ENCODE results near the gene BCAS3. TPM values are rescaled to one million over a fixed set of nuclear protein-coding genes. Genes with fewer than 3 reads are reported as not detected.

BCAS3 gene
- polyA plus RNA-seq, 3 donors = 10.3 to 19.1 (median 14.7) TPM

GRCh38 chr17:61368049-61368831 is 690.6 kb downstream of the BCAS3 start:
- H3K4me3 Mint-ChIP-seq = no peak overlapping the region
- H3K36me3 Mint-ChIP-seq = peaks cover 0 to 2% of the 10 kb centered on the region in 2 donors
- Histone ChIP-seq H3K4me3 (replicated peaks in 1 of 3; ENCODE audit: low read depth in 2 of 3, low read length in 3 of 3) (no peak overlapping the region), H3K27ac (ENCODE audit: low read depth in 1 of 2, low read length in 2 of 2) (no peak overlapping the region), H3K4me2 (replicated peaks; ENCODE audit: extremely low read depth, low read length, poor library complexity, severe bottlenecking) (no peak overlapping the region), H3K9me3 (replicated peaks in 1 of 2; ENCODE audit: control insufficient read depth in 1 of 2, insufficient read depth in 1 of 2, low read length in 2 of 2) (no peaks in the 10 kb centered on the region), H3K36me3 (replicated peaks in 1 of 2; ENCODE audit: control insufficient read depth in 1 of 2, insufficient read depth in 2 of 2, low read length in 2 of 2) (no peaks in the 10 kb centered on the region), H4K20me1 (ENCODE audit: insufficient read depth, low read length) (no peaks in the 10 kb centered on the region), H3K27me3 (ENCODE audit: control insufficient read depth in 2 of 2, insufficient read depth in 2 of 2, low read length in 2 of 2) (no peaks in the 10 kb centered on the region), H2AFZ (ENCODE audit: insufficient read depth, low read depth, low read length, poor library complexity, severe bottlenecking) (no peak overlapping the region), H3K9ac (ENCODE audit: insufficient read depth, low read length, poor library complexity, severe bottlenecking) (no peak overlapping the region), H3K79me2 (ENCODE audit: insufficient read depth, low read length) (no peaks in the 10 kb centered on the region), H3K4me1 (ENCODE audit: control insufficient read depth in 1 of 2, insufficient read depth in 2 of 2, low read length in 2 of 2) (peaks cover under 1 to 3% of the 10 kb centered on the region in 2 donors)
- no peak for DNase-seq
- intact Hi-C loops (cut with micrococcal nuclease) = no loop called here
- 98% methylated on average over 27 of the region's 27 CpGs for WGBS (ENCODE audit: insufficient coverage)
- TF ChIP-seq, protein P1, sequence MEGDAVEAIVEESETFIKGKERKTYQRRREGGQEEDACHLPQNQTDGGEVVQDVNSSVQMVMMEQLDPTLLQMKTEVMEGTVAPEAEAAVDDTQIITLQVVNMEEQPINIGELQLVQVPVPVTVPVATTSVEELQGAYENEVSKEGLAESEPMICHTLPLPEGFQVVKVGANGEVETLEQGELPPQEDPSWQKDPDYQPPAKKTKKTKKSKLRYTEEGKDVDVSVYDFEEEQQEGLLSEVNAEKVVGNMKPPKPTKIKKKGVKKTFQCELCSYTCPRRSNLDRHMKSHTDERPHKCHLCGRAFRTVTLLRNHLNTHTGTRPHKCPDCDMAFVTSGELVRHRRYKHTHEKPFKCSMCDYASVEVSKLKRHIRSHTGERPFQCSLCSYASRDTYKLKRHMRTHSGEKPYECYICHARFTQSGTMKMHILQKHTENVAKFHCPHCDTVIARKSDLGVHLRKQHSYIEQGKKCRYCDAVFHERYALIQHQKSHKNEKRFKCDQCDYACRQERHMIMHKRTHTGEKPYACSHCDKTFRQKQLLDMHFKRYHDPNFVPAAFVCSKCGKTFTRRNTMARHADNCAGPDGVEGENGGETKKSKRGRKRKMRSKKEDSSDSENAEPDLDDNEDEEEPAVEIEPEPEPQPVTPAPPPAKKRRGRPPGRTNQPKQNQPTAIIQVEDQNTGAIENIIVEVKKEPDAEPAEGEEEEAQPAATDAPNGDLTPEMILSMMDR (IDR thresholded peaks at IDR 0.05) = no peak
- H3K4me1 Mint-ChIP-seq = peaks cover 1% of the 10 kb centered on the region
- H3K27me3 Mint-ChIP-seq (ENCODE audit: low read depth in 3 of 3) = peaks cover 1 to 5% (median 3%) of the 10 kb centered on the region in 3 donors
- no peaks in the 10 kb centered on the region for H3K9me3 Mint-ChIP-seq
- H3K27ac Mint-ChIP-seq = no peak overlapping the region

GRCh38 chr17:61368832-61369450 is 691.3 kb downstream of the BCAS3 start:
- 99% methylated on average over 5 of the region's 7 CpGs for WGBS (ENCODE audit: insufficient coverage)
- peak overlapping the region in 1 of 7 donors; percentile 5 for H3K27ac Mint-ChIP-seq
- H3K4me2 ChIP-seq (replicated peaks; ENCODE audit: extremely low read depth, low read length, poor library complexity, severe bottlenecking) = no peak overlapping the region
- TF ChIP-seq, protein P1 (IDR thresholded peaks at IDR 0.05) = no peak
- peaks cover 0 to 2% of the 10 kb centered on the region in 2 donors for H3K36me3 Mint-ChIP-seq
- H2AFZ ChIP-seq (ENCODE audit: insufficient read depth, low read depth, low read length, poor library complexity, severe bottlenecking) = no peak overlapping the region
- no peak overlapping the region for H3K4me3 Mint-ChIP-seq
- H3K27ac ChIP-seq (ENCODE audit: low read depth in 1 of 2, low read length in 2 of 2) = no peak overlapping the region
- H3K9me3 ChIP-seq (replicated peaks in 1 of 2; ENCODE audit: control insufficient read depth in 1 of 2, insufficient read depth in 1 of 2, low read length in 2 of 2) = no peaks in the 10 kb centered on the region
- H3K79me2 ChIP-seq (ENCODE audit: insufficient read depth, low read length) = no peaks in the 10 kb centered on the region
- H4K20me1 ChIP-seq (ENCODE audit: insufficient read depth, low read length) = no peaks in the 10 kb centered on the region
- peaks cover 1 to 5% (median 3%) of the 10 kb centered on the region in 3 donors for H3K27me3 Mint-ChIP-seq (ENCODE audit: low read depth in 3 of 3)
- H3K36me3 ChIP-seq (replicated peaks in 1 of 2; ENCODE audit: control insufficient read depth in 1 of 2, insufficient read depth in 2 of 2, low read length in 2 of 2) = no peaks in the 10 kb centered on the region
- H3K27me3 ChIP-seq (ENCODE audit: control insufficient read depth in 2 of 2, insufficient read depth in 2 of 2, low read length in 2 of 2) = no peaks in the 10 kb centered on the region
- no peak for DNase-seq
- peaks cover 7 to 10% of the 10 kb centered on the region in 2 donors for H3K4me1 ChIP-seq (ENCODE audit: control insufficient read depth in 1 of 2, insufficient read depth in 2 of 2, low read length in 2 of 2)
- no peaks in the 10 kb centered on the region for H3K9me3 Mint-ChIP-seq
- H3K9ac ChIP-seq (ENCODE audit: insufficient read depth, low read length, poor library complexity, severe bottlenecking) = no peak overlapping the region
- H3K4me3 ChIP-seq (replicated peaks in 1 of 3; ENCODE audit: low read depth in 2 of 3, low read length in 3 of 3) = no peak overlapping the region
- intact Hi-C loops (cut with micrococcal nuclease) = no loop called here
- H3K4me1 Mint-ChIP-seq = peaks cover 8% of the 10 kb centered on the region

Measured in CD14-positive monocyte (primary cell).